Measurements from ENCODE around the gene FLNB. TPM values are rescaled to one million over a fixed set of nuclear protein-coding genes. Genes with fewer than 3 reads are reported as not detected.

Gene FLNB
- total RNA-seq, 2 experiments from 2014 or later: 39.7 to 42.1 TPM

GRCh38 chr3:58015520-58015915, 7.3 kb downstream of the FLNB start:
- intact Hi-C loops (cut with DNase I, micrococcal nuclease): no loop called here
- H3K36me3 Mint-ChIP-seq (ENCODE audit: low read depth): no peaks in the 10 kb centered on the region
- H3K27ac ChIP-seq (ENCODE audit: low read depth in 1 of 2, low read length in 2 of 2): no peak overlapping the region
- H3K36me3 ChIP-seq (ENCODE audit: insufficient read depth, low read length): no peaks in the 10 kb centered on the region
- CTCF ChIA-PET: no interaction called here
- DNase-seq: no peak
- ATAC-seq (ENCODE audit: poor library complexity): no peak
- TF ChIP-seq CTCF (IDR thresholded peaks at IDR 0.05): no peak
- H3K27me3 ChIP-seq (ENCODE audit: control insufficient read depth in 1 of 2, insufficient read depth in 2 of 2, low read length in 2 of 2): no peaks in the 10 kb centered on the region
- peaks cover 81% of the 10 kb centered on the region for H3K4me1 Mint-ChIP-seq (ENCODE audit: low read depth)
- H3K4me3 ChIP-seq (ENCODE audit: low read length): no peak overlapping the region
- H3K9me3 Mint-ChIP-seq: no peaks in the 10 kb centered on the region
- H3K4me1 ChIP-seq (ENCODE audit: insufficient read depth, low read length): peaks cover 34% of the 10 kb centered on the region
- no peak overlapping the region for H3K4me3 Mint-ChIP-seq
- no peaks in the 10 kb centered on the region for H3K9me3 ChIP-seq (ENCODE audit: control insufficient read depth in 1 of 2, insufficient read depth in 1 of 2, low read length in 2 of 2)
- POLR2A ChIA-PET: interaction anchor here (0.6 kb wide), 1 partner anchor 437 kb away, joined by 3 read pairs; no protein-coding TSS in a partner anchor
- no peak overlapping the region for H3K27ac Mint-ChIP-seq
- H3K27me3 Mint-ChIP-seq: no peaks in the 10 kb centered on the region

GRCh38 chr3:58016710-58017109, 8.5 kb downstream of the FLNB start:
- no peak overlapping the region for H3K4me3 ChIP-seq (ENCODE audit: low read length)
- ChIA-PET CTCF (interaction anchor here (1.2 kb wide), 1 partner anchor 8 kb away, joined by 4 read pairs; the partner anchor contains the start of gene FLNB), POLR2A (interaction anchor here (1.0 to 1.1 kb wide), 2 partner anchors 8 to 12 kb away, joined by 3 to 6 read pairs; partner anchors contain the start of gene FLNB)
- H3K27me3 ChIP-seq (ENCODE audit: control insufficient read depth in 1 of 2, insufficient read depth in 2 of 2, low read length in 2 of 2): no peaks in the 10 kb centered on the region
- no peaks in the 10 kb centered on the region for H3K9me3 Mint-ChIP-seq
- peaks cover 80% of the 10 kb centered on the region for H3K4me1 Mint-ChIP-seq (ENCODE audit: low read depth)
- ATAC-seq (ENCODE audit: poor library complexity): no peak
- H3K4me3 Mint-ChIP-seq: no peak overlapping the region
- H3K36me3 ChIP-seq (ENCODE audit: insufficient read depth, low read length): no peaks in the 10 kb centered on the region
- no peaks in the 10 kb centered on the region for H3K27me3 Mint-ChIP-seq
- DNase-seq: no peak
- peak overlapping the region; percentile 10 for H3K27ac Mint-ChIP-seq
- H3K36me3 Mint-ChIP-seq (ENCODE audit: low read depth): no peaks in the 10 kb centered on the region
- H3K9me3 ChIP-seq (ENCODE audit: control insufficient read depth in 1 of 2, insufficient read depth in 1 of 2, low read length in 2 of 2): no peaks in the 10 kb centered on the region
- no peak overlapping the region for H3K27ac ChIP-seq (ENCODE audit: low read depth in 1 of 2, low read length in 2 of 2)
- intact Hi-C loops (cut with DNase I, micrococcal nuclease): no loop called here
- TF ChIP-seq CTCF (IDR thresholded peaks at IDR 0.05): no peak
- H3K4me1 ChIP-seq (ENCODE audit: insufficient read depth, low read length): peaks cover 32% of the 10 kb centered on the region

- Mint-ChIP-seq H3K9me3 (no peaks in the 10 kb centered on the region), H3K27ac (peak overlapping the region; percentile 36), H3K27me3 (no peaks in the 10 kb centered on the region), H3K36me3 (ENCODE audit: low read depth) (no peaks in the 10 kb centered on the region), H3K4me3 (no peak overlapping the region), H3K4me1 (ENCODE audit: low read depth) (peaks cover 62% of the 10 kb centered on the region)
- Histone ChIP-seq H3K36me3 (ENCODE audit: insufficient read depth, low read length) (no peaks in the 10 kb centered on the region), H3K9me3 (ENCODE audit: control insufficient read depth in 1 of 2, insufficient read depth in 1 of 2, low read length in 2 of 2) (no peaks in the 10 kb centered on the region), H3K27me3 (ENCODE audit: control insufficient read depth in 1 of 2, insufficient read depth in 2 of 2, low read length in 2 of 2) (no peaks in the 10 kb centered on the region), H3K4me1 (ENCODE audit: insufficient read depth, low read length) (peaks cover 19% of the 10 kb centered on the region), H3K27ac (ENCODE audit: low read depth in 1 of 2, low read length in 2 of 2) (no peak overlapping the region), H3K4me3 (ENCODE audit: low read length) (no peak overlapping the region)
- ChIA-PET CTCF (no interaction called here), POLR2A (interaction anchor here (2.6 kb wide), 1 partner anchor 10 kb away, joined by 10 read pairs; the partner anchor contains the start of gene FLNB)
- intact Hi-C loops (cut with DNase I, micrococcal nuclease): no loop called here
- ATAC-seq (ENCODE audit: poor library complexity) (no peak), DNase-seq (no peak)
- TF ChIP-seq CTCF (IDR thresholded peaks at IDR 0.05): no peak
Measured at GRCh38 chr3:58018892-58019742, 10.9 kb downstream of the FLNB start.
